ENCODE measurements around the gene PSMG4. TPM values are rescaled to one million over a fixed set of nuclear protein-coding genes. Genes with fewer than 3 reads are reported as not detected.

PSMG4 gene
- total and polyA plus RNA-seq, 2 of the 8 experiments (the other 6 are each of a cell fraction or from before 2014, with no cell fraction given) = 40.6 to 113 TPM

GRCh38 chr6:3303795-3304411 is 45.2 kb downstream of the PSMG4 start (continued):
- TF ChIP-seq TCF12 (IDR thresholded peaks at IDR 0.05; ENCODE audit: low read depth, low read length) = no peak
- TF ChIP-seq, protein P1, sequence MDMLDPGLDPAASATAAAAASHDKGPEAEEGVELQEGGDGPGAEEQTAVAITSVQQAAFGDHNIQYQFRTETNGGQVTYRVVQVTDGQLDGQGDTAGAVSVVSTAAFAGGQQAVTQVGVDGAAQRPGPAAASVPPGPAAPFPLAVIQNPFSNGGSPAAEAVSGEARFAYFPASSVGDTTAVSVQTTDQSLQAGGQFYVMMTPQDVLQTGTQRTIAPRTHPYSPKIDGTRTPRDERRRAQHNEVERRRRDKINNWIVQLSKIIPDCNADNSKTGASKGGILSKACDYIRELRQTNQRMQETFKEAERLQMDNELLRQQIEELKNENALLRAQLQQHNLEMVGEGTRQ (IDR thresholded peaks at IDR 0.05; ENCODE audit: low read length) = no peak
- TF ChIP-seq, protein P2, sequence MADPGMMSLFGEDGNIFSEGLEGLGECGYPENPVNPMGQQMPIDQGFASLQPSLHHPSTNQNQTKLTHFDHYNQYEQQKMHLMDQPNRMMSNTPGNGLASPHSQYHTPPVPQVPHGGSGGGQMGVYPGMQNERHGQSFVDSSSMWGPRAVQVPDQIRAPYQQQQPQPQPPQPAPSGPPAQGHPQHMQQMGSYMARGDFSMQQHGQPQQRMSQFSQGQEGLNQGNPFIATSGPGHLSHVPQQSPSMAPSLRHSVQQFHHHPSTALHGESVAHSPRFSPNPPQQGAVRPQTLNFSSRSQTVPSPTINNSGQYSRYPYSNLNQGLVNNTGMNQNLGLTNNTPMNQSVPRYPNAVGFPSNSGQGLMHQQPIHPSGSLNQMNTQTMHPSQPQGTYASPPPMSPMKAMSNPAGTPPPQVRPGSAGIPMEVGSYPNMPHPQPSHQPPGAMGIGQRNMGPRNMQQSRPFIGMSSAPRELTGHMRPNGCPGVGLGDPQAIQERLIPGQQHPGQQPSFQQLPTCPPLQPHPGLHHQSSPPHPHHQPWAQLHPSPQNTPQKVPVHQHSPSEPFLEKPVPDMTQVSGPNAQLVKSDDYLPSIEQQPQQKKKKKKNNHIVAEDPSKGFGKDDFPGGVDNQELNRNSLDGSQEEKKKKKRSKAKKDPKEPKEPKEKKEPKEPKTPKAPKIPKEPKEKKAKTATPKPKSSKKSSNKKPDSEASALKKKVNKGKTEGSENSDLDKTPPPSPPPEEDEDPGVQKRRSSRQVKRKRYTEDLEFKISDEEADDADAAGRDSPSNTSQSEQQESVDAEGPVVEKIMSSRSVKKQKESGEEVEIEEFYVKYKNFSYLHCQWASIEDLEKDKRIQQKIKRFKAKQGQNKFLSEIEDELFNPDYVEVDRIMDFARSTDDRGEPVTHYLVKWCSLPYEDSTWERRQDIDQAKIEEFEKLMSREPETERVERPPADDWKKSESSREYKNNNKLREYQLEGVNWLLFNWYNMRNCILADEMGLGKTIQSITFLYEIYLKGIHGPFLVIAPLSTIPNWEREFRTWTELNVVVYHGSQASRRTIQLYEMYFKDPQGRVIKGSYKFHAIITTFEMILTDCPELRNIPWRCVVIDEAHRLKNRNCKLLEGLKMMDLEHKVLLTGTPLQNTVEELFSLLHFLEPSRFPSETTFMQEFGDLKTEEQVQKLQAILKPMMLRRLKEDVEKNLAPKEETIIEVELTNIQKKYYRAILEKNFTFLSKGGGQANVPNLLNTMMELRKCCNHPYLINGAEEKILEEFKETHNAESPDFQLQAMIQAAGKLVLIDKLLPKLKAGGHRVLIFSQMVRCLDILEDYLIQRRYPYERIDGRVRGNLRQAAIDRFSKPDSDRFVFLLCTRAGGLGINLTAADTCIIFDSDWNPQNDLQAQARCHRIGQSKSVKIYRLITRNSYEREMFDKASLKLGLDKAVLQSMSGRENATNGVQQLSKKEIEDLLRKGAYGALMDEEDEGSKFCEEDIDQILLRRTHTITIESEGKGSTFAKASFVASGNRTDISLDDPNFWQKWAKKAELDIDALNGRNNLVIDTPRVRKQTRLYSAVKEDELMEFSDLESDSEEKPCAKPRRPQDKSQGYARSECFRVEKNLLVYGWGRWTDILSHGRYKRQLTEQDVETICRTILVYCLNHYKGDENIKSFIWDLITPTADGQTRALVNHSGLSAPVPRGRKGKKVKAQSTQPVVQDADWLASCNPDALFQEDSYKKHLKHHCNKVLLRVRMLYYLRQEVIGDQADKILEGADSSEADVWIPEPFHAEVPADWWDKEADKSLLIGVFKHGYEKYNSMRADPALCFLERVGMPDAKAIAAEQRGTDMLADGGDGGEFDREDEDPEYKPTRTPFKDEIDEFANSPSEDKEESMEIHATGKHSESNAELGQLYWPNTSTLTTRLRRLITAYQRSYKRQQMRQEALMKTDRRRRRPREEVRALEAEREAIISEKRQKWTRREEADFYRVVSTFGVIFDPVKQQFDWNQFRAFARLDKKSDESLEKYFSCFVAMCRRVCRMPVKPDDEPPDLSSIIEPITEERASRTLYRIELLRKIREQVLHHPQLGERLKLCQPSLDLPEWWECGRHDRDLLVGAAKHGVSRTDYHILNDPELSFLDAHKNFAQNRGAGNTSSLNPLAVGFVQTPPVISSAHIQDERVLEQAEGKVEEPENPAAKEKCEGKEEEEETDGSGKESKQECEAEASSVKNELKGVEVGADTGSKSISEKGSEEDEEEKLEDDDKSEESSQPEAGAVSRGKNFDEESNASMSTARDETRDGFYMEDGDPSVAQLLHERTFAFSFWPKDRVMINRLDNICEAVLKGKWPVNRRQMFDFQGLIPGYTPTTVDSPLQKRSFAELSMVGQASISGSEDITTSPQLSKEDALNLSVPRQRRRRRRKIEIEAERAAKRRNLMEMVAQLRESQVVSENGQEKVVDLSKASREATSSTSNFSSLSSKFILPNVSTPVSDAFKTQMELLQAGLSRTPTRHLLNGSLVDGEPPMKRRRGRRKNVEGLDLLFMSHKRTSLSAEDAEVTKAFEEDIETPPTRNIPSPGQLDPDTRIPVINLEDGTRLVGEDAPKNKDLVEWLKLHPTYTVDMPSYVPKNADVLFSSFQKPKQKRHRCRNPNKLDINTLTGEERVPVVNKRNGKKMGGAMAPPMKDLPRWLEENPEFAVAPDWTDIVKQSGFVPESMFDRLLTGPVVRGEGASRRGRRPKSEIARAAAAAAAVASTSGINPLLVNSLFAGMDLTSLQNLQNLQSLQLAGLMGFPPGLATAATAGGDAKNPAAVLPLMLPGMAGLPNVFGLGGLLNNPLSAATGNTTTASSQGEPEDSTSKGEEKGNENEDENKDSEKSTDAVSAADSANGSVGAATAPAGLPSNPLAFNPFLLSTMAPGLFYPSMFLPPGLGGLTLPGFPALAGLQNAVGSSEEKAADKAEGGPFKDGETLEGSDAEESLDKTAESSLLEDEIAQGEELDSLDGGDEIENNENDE (IDR thresholded peaks at IDR 0.05; ENCODE audit: insufficient replicate concordance, low read length) = no peak
- TF ChIP-seq BRCA1 (IDR thresholded peaks at IDR 0.05; ENCODE audit: low read depth, low read length) = no peak

All from H1 (cell line).